ENCODE results near the gene ACTC1.
A peak's percentile ranks its signal among the peaks of the same experiment; 100 is the strongest.
"Not testable (repeated sequence)": the region's sequence is repeated elsewhere in the genome, so short reads cannot be mapped to it uniquely, and the experiment has no call there.

The ACTC1 gene

DNA sequence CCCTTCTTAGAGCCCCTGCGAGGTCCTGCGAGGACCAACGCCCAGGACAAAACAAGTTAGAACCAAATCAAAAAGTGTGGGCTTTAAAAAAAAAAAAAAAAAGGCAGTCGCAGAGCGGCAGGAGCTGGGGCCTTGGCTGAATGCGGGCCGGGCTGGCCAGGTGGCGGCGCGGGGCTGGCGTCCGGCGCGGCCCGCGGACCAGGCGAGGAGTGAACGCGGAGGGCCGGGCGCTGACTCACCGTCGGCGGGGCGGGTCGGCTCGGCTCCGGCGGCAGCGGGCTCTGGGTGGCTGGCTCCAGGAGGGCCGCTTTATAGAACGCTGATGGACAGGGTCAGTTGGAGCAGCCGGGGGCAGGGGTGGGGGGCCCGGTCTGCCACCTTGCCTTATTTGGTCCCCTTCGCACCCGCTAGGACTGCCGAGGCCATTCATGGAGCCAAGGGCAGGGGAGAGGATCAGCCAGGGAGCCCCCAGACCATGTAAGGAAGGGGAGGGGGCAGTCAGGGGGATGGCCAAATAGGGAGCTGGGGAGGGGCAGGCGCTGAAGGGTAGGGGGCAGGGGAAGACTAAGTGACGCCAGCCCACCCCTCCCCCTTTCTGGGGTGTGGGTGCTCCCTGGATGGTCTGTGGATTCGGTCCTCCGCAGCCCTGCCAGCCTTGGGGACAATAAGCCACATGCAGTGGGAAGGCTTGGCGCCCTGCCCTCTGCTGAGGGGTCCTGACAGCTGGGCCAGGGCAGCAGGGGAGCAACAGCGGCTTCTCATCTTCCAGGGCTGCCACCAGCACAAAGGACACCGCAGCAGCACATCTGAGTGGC is at the start of gene ACTC1:
Gene ACTC1 (minus strand): TSS at position 283 of the 815 bp plus-strand sequence. CDS start 741 bp downstream, outside the sequence.
- peak; percentile 94 for DNase-seq

DNA sequence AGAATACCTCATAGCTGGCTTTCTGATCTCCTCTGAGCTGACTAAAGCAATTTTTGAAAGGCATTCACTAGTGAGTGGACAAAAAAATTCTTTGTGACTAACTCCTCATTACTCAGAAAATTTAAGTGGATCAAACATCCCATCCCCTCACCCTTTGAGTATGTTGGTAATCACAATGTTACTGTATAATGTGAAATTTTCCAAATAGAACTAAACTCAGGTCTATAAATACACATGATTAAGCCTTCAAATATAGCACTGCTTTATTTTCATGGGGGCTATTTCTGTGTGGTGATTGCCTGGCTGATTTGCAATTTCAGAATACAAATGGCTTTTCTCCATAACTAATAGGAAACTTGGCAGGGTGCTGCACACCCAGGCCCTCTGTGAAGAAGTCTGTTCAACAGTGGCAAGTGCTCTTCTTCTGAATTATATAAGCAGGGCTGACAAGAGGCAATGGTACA is 45.9 kb upstream of the ACTC1 start:
- DNase-seq, result no peak

DNA sequence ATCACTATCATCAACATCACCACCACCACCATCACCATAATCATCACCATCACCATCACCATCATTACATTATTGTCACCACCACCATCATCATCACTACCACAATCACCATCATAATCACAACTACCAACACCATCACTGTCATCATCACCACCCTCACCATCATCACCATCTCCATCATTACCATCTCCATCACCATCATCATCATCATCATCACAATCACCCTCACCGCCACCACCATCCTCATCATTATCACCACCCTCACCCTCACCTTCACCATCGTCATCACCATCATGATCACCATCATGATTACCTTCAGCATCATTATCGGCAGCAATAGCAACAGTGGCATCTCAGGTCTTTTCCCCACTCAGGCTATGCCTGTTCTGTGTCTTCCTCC is 42.9 kb upstream of the ACTC1 start:
- no peak for DNase-seq

DNA sequence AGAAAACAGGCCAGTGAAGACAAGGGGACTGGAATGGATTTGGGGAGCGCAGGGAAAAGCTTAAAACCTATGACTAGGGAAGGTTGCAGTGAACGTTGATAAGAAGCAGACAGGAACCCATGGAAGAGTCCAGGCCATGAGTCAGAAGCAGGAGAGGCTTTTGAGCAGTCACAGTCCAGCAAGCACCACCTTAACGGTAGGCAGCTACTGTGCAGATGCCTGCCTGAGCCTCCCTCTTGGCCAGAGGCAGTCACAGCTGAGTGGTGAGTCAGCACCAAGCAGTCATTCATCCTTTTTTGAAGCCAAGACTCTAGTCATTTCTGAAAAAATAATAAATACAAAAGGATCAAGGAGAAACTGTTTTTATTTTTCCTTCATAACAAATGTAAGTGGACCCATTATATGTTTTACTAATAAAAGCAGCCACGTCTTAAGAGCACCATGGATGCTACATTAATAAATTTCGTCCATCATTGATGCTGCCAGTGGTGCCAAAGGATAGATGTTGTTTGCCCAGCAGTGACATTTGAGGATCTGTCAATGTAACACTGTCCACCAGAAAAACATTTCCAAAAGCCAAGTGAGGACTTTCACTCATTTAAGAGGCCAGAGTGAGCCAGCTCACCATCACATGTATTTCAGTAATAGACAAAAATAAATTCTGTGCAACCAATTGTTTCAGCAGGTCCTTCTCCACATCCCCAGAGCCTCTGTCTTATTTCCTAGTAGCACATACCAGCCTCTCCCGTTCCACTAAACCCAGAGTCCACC is 42.1 kb upstream of the ACTC1 start:
- peak; percentile 93 for DNase-seq

DNA sequence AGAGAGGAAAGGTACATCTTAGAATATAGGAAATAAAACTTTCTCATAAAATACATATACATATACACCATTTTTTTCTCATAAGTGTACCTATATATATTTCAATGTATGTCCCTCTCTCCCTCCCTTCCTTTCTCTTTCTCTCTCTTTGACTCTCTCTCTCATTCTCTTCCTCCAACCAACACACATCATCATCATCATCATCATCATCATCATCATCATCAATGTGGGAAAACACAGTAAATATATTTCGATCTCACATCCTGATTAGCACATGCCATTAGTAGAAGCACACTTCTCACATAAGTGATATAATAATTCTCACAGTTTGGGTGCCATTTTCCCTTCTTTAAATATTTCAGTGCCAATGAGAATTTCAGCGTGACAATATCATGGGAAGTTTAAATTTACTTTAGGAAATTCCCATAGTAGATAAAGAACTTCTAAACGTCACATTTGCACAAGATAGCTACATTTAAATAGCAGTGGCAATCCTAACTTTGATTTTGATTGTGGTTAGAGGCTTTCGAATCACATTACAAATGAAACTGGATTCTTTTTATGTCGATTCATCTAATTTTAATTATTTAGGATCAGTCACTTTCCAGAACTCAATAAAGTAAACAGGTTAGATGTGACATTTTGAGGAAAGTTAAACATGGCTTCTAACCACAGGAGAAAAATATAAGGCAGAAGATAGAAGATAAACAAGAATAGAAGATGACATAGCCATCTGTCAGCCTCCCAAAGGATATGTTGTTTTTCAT is 33.0 kb upstream of the ACTC1 start:
- no peak for DNase-seq

DNA sequence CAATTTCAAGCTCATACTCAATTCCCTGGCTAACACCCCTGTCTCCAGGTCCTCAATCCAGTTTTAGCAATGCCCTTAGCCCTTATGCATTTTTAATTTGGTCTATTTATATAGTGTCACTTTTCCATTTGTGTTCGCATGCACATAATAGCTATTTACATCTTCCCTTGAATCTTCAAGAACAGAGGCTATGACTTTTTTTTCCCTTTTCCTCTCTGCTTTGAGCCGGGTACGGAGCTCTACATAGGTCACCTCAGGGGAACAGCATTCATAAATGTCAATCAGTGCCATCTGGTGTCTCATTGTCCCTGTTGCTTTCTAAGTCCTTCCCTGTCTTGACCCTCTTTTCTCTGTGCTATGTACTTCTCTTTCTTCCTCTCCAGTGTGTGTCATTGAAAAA is 26.5 kb upstream of the ACTC1 start:
- no peak for DNase-seq

DNA sequence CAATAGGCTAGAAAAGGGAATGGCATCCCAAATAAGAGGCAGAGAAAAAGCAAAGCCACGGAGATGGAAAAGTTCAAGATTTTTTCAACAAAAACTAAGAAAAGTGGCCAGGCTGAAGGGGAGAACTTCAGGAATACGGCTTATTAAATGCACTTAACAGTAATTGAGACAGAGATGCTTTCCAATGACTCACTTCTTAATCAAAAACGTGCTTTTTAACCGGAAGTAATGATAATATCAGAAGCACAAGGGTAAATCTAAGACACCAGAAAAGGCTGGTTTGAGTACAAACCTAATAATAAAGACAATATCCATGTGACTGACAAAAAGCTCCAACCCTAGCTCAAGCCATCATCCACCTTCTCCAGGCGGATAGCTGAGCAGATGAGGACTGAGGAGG is 24.8 kb upstream of the ACTC1 start:
- no peak for DNase-seq

DNA sequence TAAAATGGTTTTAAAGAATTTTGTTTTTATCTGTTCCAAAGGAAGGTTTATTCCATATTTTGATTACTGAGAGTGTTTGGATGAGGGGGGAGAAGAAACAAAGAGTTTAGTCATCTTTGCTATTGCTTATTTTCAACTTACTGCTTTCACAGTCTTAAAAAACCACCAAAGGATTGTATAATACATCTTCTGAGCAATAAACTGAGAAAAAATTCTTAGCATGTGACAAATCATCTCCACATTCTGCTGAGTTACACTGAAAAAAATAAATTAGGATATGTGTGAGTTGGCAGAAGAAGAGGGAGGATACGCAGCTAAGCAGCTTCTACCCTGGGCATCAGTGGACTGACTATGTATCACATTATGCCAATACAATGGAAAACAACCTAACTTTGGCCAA is 23.2 kb upstream of the ACTC1 start:
- no peak for DNase-seq

DNA sequence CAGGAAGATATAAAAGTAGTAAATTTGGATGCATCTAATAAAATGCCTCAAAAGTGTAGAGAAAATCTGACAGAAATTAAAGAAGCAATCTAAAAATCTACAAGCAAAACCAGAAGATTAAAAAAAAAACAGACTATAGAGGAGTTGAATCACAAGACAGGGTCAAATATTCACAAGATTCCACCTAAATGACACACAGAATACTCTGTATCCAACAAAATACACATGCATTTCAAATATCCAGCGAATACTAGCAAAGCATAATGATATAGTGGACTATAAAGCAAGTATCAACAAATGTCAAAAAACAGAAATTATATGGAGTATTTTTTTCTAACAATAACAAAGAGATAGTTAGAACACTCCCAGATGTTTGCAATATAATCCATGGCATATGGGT is 20.5 kb upstream of the ACTC1 start:
- DNase-seq, result no peak

DNA sequence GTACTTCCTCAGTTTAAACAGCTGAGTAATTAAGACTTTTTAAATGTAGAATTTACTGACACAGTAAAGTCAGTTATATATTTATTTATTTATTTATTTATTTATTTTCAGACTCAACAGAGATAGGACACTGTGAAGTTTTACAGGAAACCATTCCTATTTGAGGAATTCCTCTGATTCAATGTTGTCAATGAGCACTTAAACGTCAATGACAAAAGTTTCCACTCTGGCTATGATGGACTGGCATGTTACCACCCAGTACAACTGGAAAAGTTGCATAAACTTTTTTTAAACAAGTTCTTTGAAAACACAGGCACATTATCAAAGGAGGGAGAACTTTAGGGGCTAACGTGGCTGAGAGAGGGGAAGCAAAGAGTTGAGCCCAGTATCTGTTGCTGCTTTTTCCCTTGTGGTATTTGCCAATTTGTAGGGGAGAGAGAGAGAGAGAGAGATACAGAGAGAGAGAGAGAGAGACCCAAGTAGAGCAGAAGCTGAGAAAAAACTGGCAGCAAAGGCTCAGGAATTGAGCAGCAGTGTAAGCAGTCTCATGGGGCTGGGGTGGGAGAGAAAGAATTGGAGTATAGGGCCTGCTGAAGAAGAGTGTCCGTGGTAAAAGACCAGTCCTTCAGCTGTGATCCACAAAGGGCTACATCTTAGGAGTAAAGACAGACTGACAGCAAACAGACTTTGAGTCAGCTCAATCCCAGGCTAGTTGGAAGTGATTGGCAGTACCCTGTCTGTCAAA is 18.3 kb upstream of the ACTC1 start:
- peak; percentile 69 for DNase-seq

DNA sequence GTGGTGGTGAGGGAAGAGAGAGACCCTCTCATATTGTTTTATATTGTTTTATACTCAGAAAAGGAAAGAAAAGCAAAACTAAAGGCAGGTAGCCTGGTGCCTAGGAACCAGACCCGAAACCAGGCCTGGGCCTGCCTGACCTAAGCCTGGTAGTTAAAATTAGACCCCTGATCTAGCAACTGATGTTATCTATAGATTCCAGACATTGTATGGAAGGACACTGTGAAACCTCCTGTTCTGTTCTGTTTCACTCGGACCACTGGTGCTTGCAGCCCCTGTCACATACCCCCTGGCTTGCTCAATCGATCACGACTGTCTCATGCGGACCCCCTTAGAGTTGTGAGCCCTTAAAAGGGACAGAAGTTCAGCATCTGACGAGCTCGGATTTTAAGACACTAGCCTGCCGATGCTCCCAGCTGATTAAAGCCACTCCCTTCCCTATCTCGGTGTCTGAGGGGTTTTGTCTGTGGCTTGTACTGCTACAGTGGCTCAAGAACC is 17.6 kb upstream of the ACTC1 start:
- DNase-seq, result peak; percentile 93

DNA sequence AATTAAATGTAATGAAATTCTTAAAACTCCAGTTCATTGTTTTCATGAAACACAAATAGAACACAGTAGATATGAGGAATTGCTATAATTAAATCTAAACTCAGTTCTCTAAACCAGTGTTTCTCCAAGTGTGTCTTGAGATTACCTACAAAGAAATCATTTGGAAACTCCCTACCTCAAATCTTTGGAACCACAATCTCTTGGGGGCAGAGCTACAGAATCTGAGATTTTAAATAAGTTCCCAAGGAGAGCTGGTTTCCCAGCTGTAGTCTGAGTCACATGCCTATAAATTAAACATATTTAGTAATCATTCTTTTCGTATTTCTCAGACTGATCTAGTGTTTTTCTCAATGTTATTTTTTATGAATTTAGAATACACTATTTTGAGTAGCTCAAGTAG is 17.0 kb upstream of the ACTC1 start:
- no peak for DNase-seq

DNA sequence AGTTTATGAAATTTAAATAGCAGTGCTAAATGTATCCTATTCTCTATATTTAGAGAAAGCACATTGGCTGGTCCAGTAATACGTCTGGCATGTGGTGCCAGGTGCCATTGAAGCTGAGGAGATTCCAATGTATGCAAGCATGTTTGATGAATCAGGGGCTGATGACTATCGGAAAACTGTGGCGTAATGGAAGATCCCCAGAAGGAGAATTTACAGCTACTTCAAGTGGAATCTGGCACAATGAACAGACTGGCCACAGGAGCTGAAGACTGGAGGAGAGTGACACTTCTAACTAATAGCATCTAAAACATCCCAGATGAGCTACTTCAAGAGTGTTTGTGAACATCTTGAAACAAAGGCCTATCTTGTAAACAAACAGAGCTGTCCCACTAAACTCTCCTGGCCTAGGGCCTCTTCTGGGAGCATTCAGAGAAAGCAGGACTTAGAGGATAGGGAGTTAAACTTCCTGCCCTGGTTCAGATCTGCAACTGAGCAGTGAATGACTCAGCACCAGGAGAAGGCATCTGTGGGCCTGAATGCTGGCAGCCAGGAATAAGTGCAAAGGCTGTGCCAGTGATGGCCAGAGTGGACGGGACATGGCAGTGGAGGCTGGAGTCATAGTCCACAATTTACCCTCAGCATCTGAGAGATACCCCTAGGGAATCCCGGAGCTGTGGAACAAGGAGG is 15.2 kb upstream of the ACTC1 start:
- peak; percentile 96 for DNase-seq

DNA sequence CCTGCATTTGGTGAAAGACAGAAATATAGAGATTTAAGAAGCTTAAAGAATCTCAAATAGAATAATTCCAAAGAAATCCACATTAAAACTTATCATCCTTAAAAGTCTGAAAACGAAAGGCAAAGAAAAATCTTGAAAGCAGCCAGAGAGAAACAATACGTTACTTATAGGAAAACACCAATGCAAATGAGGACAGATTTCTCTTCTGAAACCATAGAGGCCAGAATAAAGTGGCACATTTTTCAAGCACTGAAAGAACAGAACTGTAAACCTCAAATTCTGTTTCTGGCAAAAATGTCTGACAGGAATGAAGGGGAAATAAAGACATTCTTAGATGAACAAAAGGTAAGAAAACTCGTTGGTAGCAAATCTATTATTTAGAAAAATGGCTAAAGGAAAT is 13.8 kb upstream of the ACTC1 start:
- DNase-seq, result no peak

DNA sequence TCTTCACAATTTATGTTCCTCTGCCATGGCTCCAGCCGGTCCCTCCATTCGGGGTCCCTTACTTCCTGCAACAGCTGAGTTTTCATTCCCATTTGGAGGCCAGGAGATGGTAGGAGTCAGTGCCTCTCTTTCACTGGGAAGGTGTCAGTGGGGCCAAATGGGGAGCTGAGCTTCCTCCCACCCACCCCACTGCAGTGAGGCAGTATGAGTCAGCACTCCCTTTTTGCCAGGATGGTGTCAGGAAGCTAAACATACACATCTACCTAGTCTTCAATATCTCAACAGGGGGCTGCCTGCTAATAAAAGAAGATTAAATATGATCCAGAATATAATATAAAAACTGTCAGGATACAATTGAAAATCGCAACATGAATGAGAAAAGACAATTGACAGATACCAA is 12.7 kb upstream of the ACTC1 start:
- no peak for DNase-seq

DNA sequence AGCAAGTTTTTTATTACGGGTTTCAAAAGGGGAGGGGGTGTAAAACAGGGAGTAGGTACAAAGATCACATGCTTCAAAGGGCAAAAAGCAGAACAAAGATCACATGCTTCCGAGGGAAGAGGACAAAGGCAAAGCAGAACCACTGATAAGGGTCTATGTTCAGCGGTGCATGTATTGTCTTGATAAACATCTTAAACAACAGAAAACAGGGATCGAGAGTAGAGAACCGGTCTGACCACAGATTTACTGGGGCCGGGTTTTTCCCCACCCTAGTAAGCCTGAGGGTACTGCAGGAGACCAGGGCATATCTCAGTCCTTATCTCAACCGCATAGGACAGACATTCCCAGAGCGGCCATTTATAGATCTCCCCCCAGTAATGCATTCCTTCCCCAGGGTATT is 11.9 kb upstream of the ACTC1 start:
- not testable (repeated sequence) for DNase-seq

DNA sequence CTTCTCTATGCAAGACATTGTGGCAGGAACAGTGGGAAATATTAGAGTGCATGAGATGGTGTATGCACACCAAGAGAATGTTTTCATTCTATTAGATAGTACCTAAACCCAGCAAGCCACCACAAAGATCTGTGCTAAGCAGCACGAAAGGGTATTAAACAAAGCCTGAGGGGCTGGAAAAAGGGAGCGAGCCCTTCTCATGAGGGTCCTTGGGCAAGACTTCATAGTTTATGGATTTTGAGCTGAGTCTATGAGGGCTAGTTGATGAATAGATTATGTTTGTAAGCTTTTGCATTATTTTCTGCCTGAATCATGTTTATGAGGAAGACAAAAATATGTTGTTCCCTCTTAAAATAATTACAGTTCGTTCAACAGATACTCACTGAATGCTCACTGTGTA is 9.4 kb upstream of the ACTC1 start:
- no peak for DNase-seq

DNA sequence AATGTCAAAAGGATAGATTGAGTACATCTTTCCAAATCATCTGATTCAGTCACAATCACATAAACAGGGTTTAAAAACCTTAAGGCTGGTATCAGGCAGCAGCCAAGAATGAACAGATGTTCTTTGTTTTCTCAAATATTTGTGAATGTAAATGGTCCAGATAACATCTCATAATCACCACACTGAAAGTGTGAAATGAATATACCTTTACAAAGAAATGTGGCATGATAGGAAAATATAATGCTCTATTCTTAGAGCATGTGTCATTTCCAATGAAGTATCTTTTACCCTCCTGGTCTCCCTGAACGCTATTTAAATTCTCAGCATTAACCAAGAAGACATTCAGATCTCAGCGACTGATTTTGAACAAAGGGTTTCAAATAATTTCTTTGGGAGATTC is 8.8 kb upstream of the ACTC1 start:
- no peak for DNase-seq

DNA sequence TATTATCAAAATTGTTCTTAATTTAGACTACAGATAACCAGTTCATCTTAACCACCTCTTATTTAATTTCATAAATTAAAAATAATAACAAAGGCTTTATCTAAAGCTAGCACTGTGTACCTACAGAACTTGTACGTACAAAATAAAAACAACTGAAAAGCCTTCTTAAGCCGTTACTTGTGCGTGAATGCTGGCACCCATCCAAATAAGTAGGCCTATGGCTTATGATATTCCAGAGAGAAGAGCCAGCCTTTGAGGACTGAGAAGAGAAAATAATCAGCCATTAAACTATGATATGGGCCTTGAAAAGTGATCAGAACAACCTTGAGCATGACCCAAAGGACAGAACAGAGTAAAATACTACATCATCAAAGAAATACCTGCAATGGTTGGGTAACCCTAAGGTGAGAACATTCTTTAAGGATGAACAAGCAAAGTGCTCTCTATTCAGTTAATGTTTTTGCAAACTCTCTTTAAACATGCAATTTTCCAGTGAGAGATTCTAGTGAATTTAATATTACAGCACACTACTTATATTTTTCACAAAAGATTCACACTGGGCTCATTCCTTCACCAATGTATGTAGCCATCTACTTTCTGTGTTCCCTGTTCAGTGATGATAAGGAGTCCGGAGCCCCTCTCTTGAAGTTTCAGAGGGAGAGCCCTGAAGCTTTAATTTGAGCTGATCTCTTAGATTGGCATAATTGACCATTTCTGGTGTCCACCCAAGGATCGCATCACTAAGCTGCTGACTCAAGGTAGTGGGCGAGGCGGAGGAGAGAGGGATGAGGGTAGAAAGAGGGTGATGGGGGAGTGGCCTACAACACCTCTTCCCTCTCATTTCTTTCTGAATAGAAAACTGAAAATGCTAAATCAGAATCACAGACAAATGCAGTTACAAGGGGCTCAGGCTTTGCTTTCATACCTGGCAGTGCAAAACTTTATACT is 7.7 kb upstream of the ACTC1 start:
- DNase-seq, result no peak

DNA sequence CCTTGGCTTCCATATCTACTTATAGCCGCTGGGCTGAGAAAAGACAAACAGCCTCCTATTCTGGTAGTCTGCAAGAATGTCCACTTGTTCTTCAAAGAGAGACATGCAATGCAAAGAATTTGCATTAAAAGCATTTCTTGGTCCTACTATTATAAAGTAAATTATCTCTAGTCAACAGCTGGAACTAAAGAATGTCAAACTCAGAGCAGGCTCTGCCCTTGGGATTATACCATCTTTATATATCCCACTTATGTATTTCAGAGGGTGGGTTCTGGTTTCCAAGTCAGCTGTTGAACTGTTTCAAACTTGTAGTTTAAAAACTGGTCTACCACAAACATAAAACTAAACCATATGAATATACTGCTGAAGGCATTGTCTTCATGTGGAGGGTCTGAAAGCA is 7.0 kb upstream of the ACTC1 start:
- no peak for DNase-seq
